Smooth muscle cell (in vitro differentiated cells): ENCODE data around the gene AGXT. TPM values are rescaled to one million over a fixed set of nuclear protein-coding genes. Genes with fewer than 3 reads are reported as not detected.

Source experiments
- DNase-seq: peaks from one replicate; lab custom pipeline; 2025; ENCODE audit not compliant: unreplicated experiment; lab: John Stamatoyannopoulos, UW
- H2AFZ ChIP-seq: fragments of 200-600 bp; sonication (generic); 2 replicates; pipeline ENCODE4 v1.6.0; 2016; ENCODE audit warnings: antibody characterized with exemption, low read depth, mild to moderate bottlenecking
- H3F3A ChIP-seq: fragments of 200-600 bp; sonication (generic); 2 replicates; pipeline ENCODE4 v1.6.0; 2017; ENCODE audit warnings: antibody characterized with exemption, low read depth
- H3K27ac ChIP-seq: fragments of 200-600 bp; sonication (generic); 2 replicates; pipeline ENCODE4 v1.5.1; 2016; ENCODE audit warnings: low read depth, mild to moderate bottlenecking
- H3K27me3 ChIP-seq: fragments of 200-600 bp; sonication (generic); 2 replicates; pipeline ENCODE4 v1.6.1; 2016; ENCODE audit warnings: low read depth, mild to moderate bottlenecking
- H3K36me3 ChIP-seq: fragments of 200-600 bp; sonication (generic); 2 replicates; pipeline ENCODE4 v1.5.1; 2016; ENCODE audit warnings: low read depth
- H3K4me1 ChIP-seq: fragments of 200-600 bp; sonication (generic); 2 replicates; pipeline ENCODE4 v1.5.1; 2016; ENCODE audit warnings: low read depth
- H3K4me2 ChIP-seq: fragments of 200-600 bp; sonication (generic); 2 replicates; pipeline ENCODE4 v1.6.0; 2016; ENCODE audit warnings: mild to moderate bottlenecking
- H3K4me3 ChIP-seq: fragments of 200-600 bp; sonication (generic); 2 replicates; pipeline ENCODE4 v1.5.1; 2016; ENCODE audit warnings: mild to moderate bottlenecking
- H3K79me2 ChIP-seq: fragments of 200-600 bp; sonication (generic); 2 replicates; pipeline ENCODE4 v1.6.0; 2016; ENCODE audit warnings: low read depth, mild to moderate bottlenecking
- H3K9ac ChIP-seq: fragments of 200-600 bp; sonication (generic); 2 replicates; pipeline ENCODE4 v1.6.0; 2016; ENCODE audit warnings: low read depth
- H3K9me3 ChIP-seq: fragments of 200-600 bp; sonication (generic); replicated peaks from 2 replicates; pipeline ENCODE4 v1.5.1; 2016; ENCODE audit warnings: low read depth
- H4K20me1 ChIP-seq: fragments of 200-600 bp; sonication (generic); 2 replicates; pipeline ENCODE4 v1.6.0; 2016; ENCODE audit warnings: low read depth
- CTCF ChIP-seq: fragments of 200-600 bp; sonication (generic); IDR thresholded peaks from 2 replicates; pipeline ENCODE4 v1.5.1; 2017; ENCODE audit warnings: borderline replicate concordance, mild to moderate bottlenecking, antibody characterized with exemption; ENCODE audit not compliant: insufficient read depth, poor library complexity, severe bottlenecking
- WGBS: methylation state at CpG from one replicate; pipeline ENCODE4 v1.1.7; 2016; ENCODE audit warnings: low lambda C conversion rate; 5-methylcytosine and 5-hydroxymethylcytosine counted together
- polyA plus RNA-seq: library from polyadenylated mRNA; unstranded; fragments of >200 nt; fragmentation: Nextera tagmentation; extraction: Ambion mirVana; gene quantifications from 2 replicates; pipeline ENCODE4 v1.2.1, GENCODE V29; 2016
- total RNA-seq: library from RNA; depleted of rRNA; stranded (reverse); fragments of >200 nt; gene quantifications from 2 replicates; pipeline ENCODE4 v1.2.3, GENCODE V29; 2014

The AGXT gene
- total and polyA plus RNA-seq, 2 experiments from 2014 or later, result not detected

DNA sequence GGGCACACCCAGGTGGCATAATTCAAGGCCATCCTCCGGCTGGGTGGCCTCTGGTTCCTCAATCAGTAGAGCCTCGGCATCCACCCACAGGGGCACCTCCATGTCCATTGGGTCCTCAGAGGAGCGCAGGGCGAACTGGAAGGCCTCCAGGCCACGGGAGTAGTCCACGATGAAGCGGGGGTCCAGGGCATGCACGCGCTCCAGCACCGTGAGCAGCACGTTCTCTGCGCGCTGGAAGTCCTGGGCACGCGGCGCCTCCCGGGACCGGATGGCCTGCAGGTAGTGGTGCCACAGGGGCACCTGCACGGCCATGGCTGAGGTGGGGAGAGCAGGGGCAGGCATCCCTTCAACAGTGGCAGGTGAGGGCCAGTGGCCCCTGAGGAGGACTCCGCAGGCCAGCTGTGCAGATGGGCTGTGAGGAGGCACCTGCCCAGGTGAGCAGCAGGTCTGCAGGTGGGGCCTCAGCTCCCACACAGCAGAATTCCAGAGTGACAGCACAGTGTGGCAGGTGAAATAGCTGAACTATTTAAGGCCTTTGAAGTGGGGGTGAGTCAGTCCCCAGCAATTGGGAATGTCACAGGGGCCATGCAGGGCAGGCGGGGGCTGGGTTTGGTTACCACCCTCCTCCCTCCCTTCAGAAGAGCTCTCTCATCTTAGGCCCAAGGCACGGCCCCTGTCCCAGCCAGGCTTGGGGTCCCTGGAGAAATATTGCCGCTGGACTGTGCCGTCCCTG lies 27.2 kb downstream of the AGXT start, which contains the start of gene MAB21L4:
MAB21L4 (minus strand) TSS at position 501 of the 733 bp plus-strand sequence; CDS start at position 342, 159 bp downstream.
- H3K9ac ChIP-seq, result no peak within 1 kb of the TSS
- H4K20me1 ChIP-seq, result no peaks in the 10 kb centered on the region
- TF ChIP-seq CTCF, result no peak
- no peaks in the 10 kb centered on the region for H3K27me3 ChIP-seq
- no peaks in the 10 kb centered on the region for H3F3A ChIP-seq
- H3K4me3 ChIP-seq, result no peak within 1 kb of the TSS
- no peak for DNase-seq
- 82% methylated on average over 24 of the region's 24 CpGs for WGBS
- H3K36me3 ChIP-seq, result no peaks in the 10 kb centered on the region
- no peak within 1 kb of the TSS for H3K4me2 ChIP-seq
- no peak within 1 kb of the TSS for H2AFZ ChIP-seq
- H3K4me1 ChIP-seq, result peaks cover 7% of the 10 kb centered on the region
- no peaks in the 10 kb centered on the region for H3K79me2 ChIP-seq
- H3K27ac ChIP-seq, result no peak within 1 kb of the TSS
- no peaks in the 10 kb centered on the region for H3K9me3 ChIP-seq

- no peaks in the 10 kb centered on the region for H4K20me1 ChIP-seq
- no peaks in the 10 kb centered on the region for H3F3A ChIP-seq
- TF ChIP-seq CTCF, result no peak
- no peak for DNase-seq
- WGBS, result 72% methylated on average over 6 of the region's 7 CpGs
- H3K4me2 ChIP-seq, result no peak overlapping the region
- no peaks in the 10 kb centered on the region for H3K36me3 ChIP-seq
- H3K9me3 ChIP-seq, result no peaks in the 10 kb centered on the region
- peaks cover 7% of the 10 kb centered on the region for H3K4me1 ChIP-seq
- no peaks in the 10 kb centered on the region for H3K27me3 ChIP-seq
- no peak overlapping the region for H3K4me3 ChIP-seq
- no peak overlapping the region for H3K9ac ChIP-seq
- H3K79me2 ChIP-seq, result no peaks in the 10 kb centered on the region
- H2AFZ ChIP-seq, result no peak overlapping the region
- H3K27ac ChIP-seq, result no peak overlapping the region
These were observed 27.8 kb downstream of the AGXT start for GRCh38 chr2:240896394-240896793.

GRCh38 chr2:240896871-240897692 lies 28.5 kb downstream of the AGXT start:
- no peak for TF ChIP-seq CTCF
- no peak overlapping the region for H3K4me3 ChIP-seq
- no peaks in the 10 kb centered on the region for H3K36me3 ChIP-seq
- no peaks in the 10 kb centered on the region for H3F3A ChIP-seq
- H2AFZ ChIP-seq, result no peak overlapping the region
- no peak overlapping the region for H3K4me2 ChIP-seq
- no peak overlapping the region for H3K9ac ChIP-seq
- H4K20me1 ChIP-seq, result no peaks in the 10 kb centered on the region
- H3K4me1 ChIP-seq, result peaks cover 7% of the 10 kb centered on the region
- 77% methylated on average over 23 of the region's 23 CpGs for WGBS
- H3K79me2 ChIP-seq, result no peaks in the 10 kb centered on the region
- H3K27me3 ChIP-seq, result no peaks in the 10 kb centered on the region
- H3K27ac ChIP-seq, result no peak overlapping the region
- no peaks in the 10 kb centered on the region for H3K9me3 ChIP-seq
- no peak for DNase-seq
